Thoracic aorta (tissue), 2 donors: ENCODE measurements around the gene CHST3. TPM values are rescaled to one million over a fixed set of nuclear protein-coding genes. Genes with fewer than 3 reads are reported as not detected.

Experiments used
- ATAC-seq: fragments of 150-250 bp; one replicate; pipeline ENCODE4 v1.8.0; 2017; ENCODE audit warnings: low read depth; ENCODE audit not compliant: insufficient number of reproducible peaks, low FRiP score
- DNase-seq: peaks from one replicate; pipeline ENCODE4 v3.0.0-alpha.2; 2020; ENCODE audit warnings: low spot score
- H3K27ac ChIP-seq, 2 donors: fragments of 200-600 bp; sonication (generic); 1 replicate in 1 of 2; 2 replicates in 1 of 2; pipeline ENCODE4 v1.5.1; 2016; ENCODE audit warnings: mild to moderate bottlenecking in 2 of 2, moderate library complexity in 2 of 2
- H3K27me3 ChIP-seq: fragments of 200-600 bp; sonication (generic); replicated peaks from 2 replicates; pipeline ENCODE4 v1.6.0; 2016; ENCODE audit warnings: mild to moderate bottlenecking; ENCODE audit not compliant: insufficient read depth
- H3K36me3 ChIP-seq: fragments of 200-600 bp; sonication (generic); one replicate; pipeline ENCODE4 v1.5.1; 2016
- H3K4me1 ChIP-seq, 2 donors: fragments of 200-600 bp; sonication (generic); 1 replicate in 1 of 2; 2 replicates in 1 of 2; pipeline versions ENCODE4 v1.5.1 to v1.6.0; 2016; ENCODE audit warnings: low read depth in 2 of 2, mild to moderate bottlenecking in 1 of 2; ENCODE audit not compliant: control insufficient read depth in 1 of 2
- H3K4me3 ChIP-seq: fragments of 200-600 bp; sonication (generic); 2 replicates; pipeline ENCODE4 v1.5.1; 2016; ENCODE audit warnings: mild to moderate bottlenecking
- H3K9me3 ChIP-seq: fragments of 200-600 bp; sonication (generic); 2 replicates; pipeline ENCODE4 v1.5.1; 2016
- CTCF ChIP-seq: fragments of 200-600 bp; sonication (generic); IDR thresholded peaks from one replicate; pipeline ENCODE4 v1.5.1; 2019; ENCODE audit warnings: antibody characterized with exemption
- total RNA-seq, 2 donors: library from RNA; depleted of rRNA; stranded (reverse); fragments of >200 nt; gene quantifications; one replicate each; pipeline versions ENCODE4 v1.1.0 to v1.2.3, GENCODE V29; 2016

CHST3 gene
- total RNA-seq, 2 donors from 2014 or later, result 54.4 to 80.6 TPM

GRCh38 chr10:71940752-71941151 lies 23.4 kb upstream of the CHST3 start:
- Histone ChIP-seq H3K27me3 (no peaks in the 10 kb centered on the region), H3K36me3 (no peaks in the 10 kb centered on the region), H3K27ac (no peak overlapping the region), H3K4me1 (no peaks in the 10 kb centered on the region), H3K9me3 (peaks cover 17% of the 10 kb centered on the region), H3K4me3 (no peak overlapping the region)
- no peak for DNase-seq
- ATAC-seq, result no peak
- TF ChIP-seq CTCF, result no peak

- ATAC-seq (no peak), DNase-seq (no peak)
- Histone ChIP-seq H3K4me3 (no peak overlapping the region), H3K27me3 (no peaks in the 10 kb centered on the region), H3K9me3 (peaks cover 23% of the 10 kb centered on the region), H3K4me1 (no peaks in the 10 kb centered on the region), H3K36me3 (no peaks in the 10 kb centered on the region), H3K27ac (no peak overlapping the region)
- TF ChIP-seq CTCF, result no peak
Observed at GRCh38 chr10:71941318-71941717, 22.9 kb upstream of the CHST3 start.

- no peak for DNase-seq
- H3K27ac ChIP-seq, result no peak overlapping the region
- H3K4me1 ChIP-seq, result no peaks in the 10 kb centered on the region
- no peak for TF ChIP-seq CTCF
- H3K4me3 ChIP-seq, result no peak overlapping the region
- no peaks in the 10 kb centered on the region for H3K27me3 ChIP-seq
- ATAC-seq, result no peak
- no peaks in the 10 kb centered on the region for H3K36me3 ChIP-seq
- H3K9me3 ChIP-seq, result peaks cover 44% of the 10 kb centered on the region
Observed at GRCh38 chr10:71945819-71946474, 18.2 kb upstream of the CHST3 start.

GRCh38 chr10:71946700-71947099 lies 17.5 kb upstream of the CHST3 start:
- peaks cover 44% of the 10 kb centered on the region for H3K9me3 ChIP-seq

GRCh38 chr10:71948496-71949067 lies 15.6 kb upstream of the CHST3 start:
- DNase-seq, result no peak
- no peaks in the 10 kb centered on the region for H3K4me1 ChIP-seq

More at GRCh38 chr10:71946700-71947099, 17.5 kb upstream of the CHST3 start:
- Histone ChIP-seq H3K27ac (no peak overlapping the region), H3K36me3 (no peaks in the 10 kb centered on the region), H3K4me3 (no peak overlapping the region), H3K4me1 (no peaks in the 10 kb centered on the region), H3K27me3 (no peaks in the 10 kb centered on the region)
- TF ChIP-seq CTCF, result no peak
- DNase-seq (no peak), ATAC-seq (no peak)

More at GRCh38 chr10:71948496-71949067, 15.6 kb upstream of the CHST3 start:
- Histone ChIP-seq H3K4me3 (no peak overlapping the region), H3K9me3 (peaks cover 44% of the 10 kb centered on the region), H3K27ac (no peak overlapping the region), H3K36me3 (no peaks in the 10 kb centered on the region), H3K27me3 (no peaks in the 10 kb centered on the region)
- no peak for ATAC-seq
- TF ChIP-seq CTCF, result no peak
